GM18909 (cell line): ENCODE data around the gene PROB1.
"Not testable (repeated sequence)": the region's sequence is repeated elsewhere in the genome, so short reads cannot be mapped to it uniquely, and the experiment has no call there.

Experiments used
- ATAC-seq: cut with Tn5 transposase; IDR thresholded peaks from one replicate; pipeline ENCODE4 v1.9.1; 2021; ENCODE audit warnings: mild to moderate bottlenecking; ENCODE audit not compliant: unreplicated experiment, poor library complexity

PROB1 gene

DNA sequence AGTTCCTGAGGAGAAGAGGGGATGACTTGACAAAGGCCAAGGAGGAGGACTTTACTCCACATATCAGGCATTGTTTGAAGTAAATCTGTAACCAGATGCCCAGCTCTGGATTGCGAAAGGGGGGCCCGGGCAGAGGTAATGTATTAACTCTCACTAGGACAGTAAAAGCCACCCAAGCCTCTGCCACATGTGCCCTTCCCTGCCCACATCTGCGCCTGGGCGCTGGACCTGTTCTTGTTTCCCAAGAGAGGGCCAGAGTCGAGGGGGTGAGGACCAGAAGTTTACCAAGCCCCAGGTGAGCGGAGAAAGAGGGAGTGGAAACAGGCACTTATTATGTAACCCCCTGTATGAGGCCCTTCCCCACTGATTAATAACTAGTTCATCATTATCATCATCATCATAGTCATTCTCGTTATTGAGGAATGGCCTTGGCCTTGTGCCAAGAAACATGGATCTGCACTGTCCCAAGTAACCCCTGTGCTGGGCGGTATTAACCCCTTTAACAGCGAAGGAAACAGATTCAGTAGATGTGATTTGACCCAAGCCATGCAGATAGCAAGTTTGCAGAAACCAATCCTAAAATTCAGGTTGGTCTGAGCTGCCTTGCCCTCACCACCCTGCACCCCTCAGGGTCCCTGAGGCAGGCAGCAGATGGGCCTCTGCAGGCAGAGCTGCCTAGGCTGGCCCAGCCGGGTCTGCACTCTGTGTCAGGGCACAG is 11.5 kb downstream of the PROB1 start, which contains the start of gene SLC23A1:
SLC23A1 (minus strand) TSS at position 23 of the 718 bp plus-strand sequence. CDS start 44 bp downstream, outside the sequence.
- no peak for ATAC-seq

- no peak for ATAC-seq
Observed at GRCh38 chr5:139382807-139383206, 12.1 kb downstream of the PROB1 start.

GRCh38 chr5:139381837-139382761 is 12.8 kb downstream of the PROB1 start:
- ATAC-seq = no peak

GRCh38 chr5:139379626-139380449 is 15.1 kb downstream of the PROB1 start:
- ATAC-seq = no peak

- no peak for ATAC-seq
Observed at GRCh38 chr5:139378941-139379361, 16.0 kb downstream of the PROB1 start.

DNA sequence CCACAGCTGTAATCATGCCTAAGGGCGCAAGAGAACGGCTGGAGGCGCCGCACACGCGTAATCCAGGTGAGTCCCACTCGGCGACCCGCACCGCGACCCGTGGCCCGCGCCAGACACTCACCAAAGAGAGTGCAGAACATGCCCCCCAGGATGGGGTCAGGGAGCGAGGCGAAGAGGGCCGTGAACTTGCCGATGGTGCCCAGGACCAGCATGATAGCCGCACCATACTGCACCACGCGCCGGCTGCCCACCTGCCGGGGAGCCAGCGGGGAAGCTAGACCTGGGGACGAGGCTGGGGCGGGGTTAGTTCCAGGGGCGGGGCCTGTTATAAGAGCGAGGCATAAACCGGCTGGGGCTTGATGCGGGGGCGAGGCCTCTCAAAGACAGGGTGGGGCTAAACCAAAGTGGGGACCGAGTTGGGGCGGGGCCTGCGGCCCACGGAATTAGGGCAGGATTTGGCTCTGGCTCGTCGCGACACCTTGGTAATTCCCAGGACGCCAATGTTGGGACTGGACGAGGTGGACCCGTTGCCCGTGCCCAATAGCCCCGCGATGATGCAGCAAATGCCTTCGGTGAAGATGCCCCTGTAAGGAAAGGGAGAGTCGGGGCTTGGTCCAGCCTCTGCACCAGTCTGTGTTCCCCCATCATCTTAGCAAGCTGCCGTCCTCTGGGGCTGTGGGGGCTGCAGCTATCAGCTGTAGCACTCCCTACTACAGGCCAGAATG is 16.6 kb downstream of the PROB1 start:
- ATAC-seq = no peak

- ATAC-seq = no peak
Observed at GRCh38 chr5:139377226-139377625, 17.7 kb downstream of the PROB1 start.

- ATAC-seq = no peak
Observed at GRCh38 chr5:139376364-139376763, 18.5 kb downstream of the PROB1 start.

GRCh38 chr5:139374909-139375308 is 20.0 kb downstream of the PROB1 start:
- no peak for ATAC-seq

- ATAC-seq = no peak
Observed at GRCh38 chr5:139371482-139372435, 23.1 kb downstream of the PROB1 start.

GRCh38 chr5:139369181-139369580 is 25.7 kb downstream of the PROB1 start:
- ATAC-seq = no peak

DNA sequence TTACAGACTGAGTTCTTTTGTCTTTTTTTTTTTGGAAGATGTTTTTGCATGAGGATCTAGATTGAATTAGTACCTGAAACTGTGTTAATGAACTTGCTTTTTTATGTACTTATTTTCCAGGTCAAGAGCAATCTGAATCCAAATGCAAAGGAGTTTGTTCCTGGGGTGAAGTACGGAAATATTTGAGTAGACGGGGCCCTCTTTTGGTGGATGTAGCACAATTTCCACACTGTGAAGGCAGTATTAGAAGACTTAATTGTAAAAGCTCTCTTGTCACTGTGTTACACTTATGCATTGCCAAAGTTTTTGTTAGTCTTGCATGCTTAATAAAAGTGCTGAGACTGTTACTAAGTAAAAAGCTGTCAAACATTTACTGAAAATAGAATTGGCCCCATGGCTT is 26.3 kb downstream of the PROB1 start:
- no peak for ATAC-seq

DNA sequence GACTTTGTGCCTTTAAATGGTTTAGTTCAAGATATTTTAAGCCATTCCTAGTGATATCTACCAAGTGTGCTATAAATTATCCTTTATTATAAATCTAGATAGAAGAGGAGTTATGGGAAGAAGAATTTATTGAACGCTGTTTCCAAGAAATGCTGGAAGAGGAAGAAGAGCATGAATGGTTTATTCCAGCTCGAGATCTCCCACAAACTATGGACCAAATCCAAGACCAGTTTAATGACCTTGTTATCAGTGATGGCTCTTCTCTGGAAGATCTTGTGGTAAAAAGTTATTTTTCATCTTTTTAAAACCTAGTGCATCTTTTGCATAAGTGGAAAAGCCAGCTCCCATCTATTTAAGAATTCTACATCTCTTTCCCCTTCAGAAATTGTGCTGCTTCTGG is 30.4 kb downstream of the PROB1 start:
- ATAC-seq = no peak

GRCh38 chr5:139363937-139364336 is 31.0 kb downstream of the PROB1 start:
- no peak for ATAC-seq

- no peak for ATAC-seq
Observed at GRCh38 chr5:139361835-139362429, 33.0 kb downstream of the PROB1 start.

DNA sequence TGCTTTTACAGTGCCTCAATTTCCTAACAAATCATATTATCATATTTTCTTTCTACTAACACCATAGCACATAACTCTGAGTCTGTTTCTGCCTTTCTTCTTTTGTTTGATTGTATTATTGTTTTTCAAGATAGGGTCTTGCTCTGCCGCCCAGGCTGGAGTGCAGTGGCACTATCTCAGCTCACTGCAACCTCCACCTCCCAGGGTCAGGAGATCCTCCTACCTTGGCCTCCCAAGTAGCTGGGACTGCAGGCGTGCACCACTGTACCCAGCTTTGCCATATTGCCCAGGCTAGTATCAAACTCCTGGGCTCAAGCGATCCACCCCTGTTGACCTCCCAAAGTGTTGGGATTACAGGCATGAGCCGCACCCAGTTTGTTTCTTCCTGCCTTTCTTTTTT is 34.5 kb downstream of the PROB1 start:
- no peak for ATAC-seq

GRCh38 chr5:139358064-139358463 is 36.8 kb downstream of the PROB1 start:
- ATAC-seq = no peak

- ATAC-seq = not testable (repeated sequence)
Observed at GRCh38 chr5:139355900-139356299, 39.0 kb downstream of the PROB1 start.
